EL (cell line): ENCODE measurements around the gene FAM43A.
A peak's percentile ranks its signal among the peaks of the same experiment; 100 is the strongest.

ENCODE experiments used
- DNase-seq: peaks from one replicate; pipeline ENCODE4 v3.0.0-alpha.2; 2016

Gene FAM43A

DNA sequence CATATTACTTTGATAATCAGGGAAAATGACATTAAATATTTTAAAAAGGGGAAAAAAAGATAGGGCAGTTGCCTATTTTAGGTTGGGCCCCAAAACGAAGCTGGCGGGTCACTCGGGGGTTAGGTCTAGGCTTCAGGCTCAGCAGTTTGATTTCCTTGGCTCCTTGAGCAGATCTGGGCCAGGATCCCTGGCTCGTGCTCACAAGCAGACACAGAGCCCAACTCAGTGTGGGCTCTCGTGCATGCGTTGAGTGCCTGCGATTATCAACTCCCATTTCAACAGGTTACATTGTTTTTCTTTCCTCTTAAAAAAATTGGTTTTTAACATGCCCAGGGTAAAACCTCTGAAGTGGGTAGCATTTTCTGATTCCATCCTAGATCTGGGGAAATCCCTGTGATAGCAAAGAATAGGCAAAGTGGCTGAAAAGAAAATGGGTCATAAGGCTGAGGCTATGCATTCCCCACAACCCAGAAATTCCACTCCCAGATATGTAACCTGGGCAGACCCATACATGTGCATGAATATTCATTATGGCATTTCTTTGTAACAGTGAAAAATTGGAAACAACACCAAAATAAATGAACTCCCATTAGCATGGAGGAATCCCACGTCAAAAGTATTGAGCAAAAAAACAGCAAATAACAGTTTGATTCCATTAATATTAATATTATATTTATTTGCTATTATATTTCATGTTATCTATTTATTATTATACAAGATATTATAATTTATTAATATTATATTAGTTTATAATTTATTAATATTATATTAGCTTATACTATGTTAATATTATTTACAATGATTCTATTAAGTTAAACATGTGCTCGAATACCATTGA lies 27.8 kb downstream of the FAM43A start:
- no peak for DNase-seq

DNA sequence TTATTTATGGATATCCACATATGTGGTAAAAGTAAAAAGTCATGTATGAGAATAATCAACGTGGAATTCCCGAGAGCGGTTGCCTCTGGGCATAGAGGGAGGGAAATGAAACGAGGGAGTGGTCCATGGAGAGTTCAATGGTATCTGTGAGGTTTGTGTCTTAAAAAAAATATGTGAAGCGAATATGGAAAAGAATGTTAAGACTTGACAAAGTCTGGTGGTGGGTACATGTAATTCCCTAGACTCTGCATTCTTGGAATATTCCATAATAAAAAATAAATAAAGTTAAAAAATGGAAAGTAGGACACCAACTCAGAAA lies 28.4 kb downstream of the FAM43A start:
- no peak for DNase-seq

DNA sequence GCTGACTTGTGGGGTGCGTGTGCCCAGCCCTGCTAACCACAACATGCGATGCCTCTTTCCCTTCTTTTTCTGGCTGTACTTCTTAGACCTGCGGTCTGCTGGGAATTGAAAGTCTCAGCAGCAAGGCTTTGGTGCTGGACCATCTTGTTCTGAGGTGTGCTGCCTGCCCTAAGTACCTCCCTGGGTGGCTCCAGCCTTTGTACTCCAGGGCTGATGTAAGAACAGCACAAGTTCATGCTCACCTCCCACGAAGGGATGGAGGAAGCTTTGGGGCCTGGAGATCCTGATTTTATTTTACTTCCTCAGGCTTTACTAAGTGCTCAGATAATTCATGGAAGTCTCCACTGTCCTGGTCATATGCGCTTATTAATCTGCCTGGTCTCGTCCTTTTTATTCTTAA lies 28.9 kb downstream of the FAM43A start:
- DNase-seq = no peak

DNA sequence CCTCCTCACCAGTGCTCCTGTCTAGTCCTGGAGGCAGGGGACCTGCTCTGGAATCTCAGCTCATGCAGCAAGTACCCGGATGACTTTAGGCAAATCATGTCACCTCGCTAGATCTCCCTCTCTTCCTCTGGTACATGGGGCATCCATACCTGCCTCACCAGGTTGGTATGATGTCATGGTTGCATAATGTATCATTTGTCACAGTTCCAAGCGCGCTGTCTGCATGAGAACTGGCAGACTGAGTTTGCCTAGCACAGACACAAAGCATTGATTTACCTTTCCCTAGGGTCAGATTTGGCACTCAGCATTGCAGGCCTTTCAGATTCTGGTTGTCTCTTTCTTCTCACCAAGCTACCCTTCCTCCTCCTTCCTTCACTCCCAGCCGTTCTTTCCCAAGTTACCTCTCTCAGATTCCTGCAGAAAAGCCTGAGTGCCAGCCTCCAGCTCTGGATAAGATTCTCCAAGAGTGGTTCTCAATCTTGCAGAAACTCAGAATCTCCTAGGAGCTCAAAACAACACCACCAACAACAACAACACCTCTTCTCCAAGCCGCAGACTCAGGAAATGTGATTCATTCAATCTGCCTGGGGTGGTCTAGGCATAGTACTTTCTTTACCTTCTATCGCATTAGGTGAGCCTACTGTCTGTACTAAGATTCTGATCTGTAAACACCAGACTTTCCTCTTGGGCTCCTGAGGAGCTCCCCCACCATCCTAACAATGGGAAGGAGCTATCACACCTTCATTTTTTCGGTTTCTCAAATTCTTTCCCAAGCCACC lies 29.5 kb downstream of the FAM43A start:
- DNase-seq = no peak

DNA sequence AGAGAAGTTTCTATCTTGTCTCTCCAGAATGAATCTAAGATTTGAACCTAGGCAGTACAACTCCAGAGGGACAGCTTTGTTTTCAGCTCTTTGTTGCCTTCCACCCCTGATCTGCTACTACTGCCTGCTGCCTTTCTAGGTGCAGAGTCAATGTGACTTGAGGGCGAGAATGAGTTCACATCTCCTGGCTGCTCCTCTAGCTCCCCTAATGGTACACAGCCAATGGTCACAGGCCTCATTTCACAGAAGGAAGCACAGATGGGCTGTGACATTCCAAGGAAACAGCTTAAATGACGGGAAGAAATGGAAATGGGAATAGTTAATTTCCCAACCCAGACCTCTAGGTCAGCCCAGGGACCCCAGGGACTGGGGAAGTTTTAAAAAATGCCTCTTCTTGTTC lies 32.4 kb downstream of the FAM43A start:
- no peak for DNase-seq

DNA sequence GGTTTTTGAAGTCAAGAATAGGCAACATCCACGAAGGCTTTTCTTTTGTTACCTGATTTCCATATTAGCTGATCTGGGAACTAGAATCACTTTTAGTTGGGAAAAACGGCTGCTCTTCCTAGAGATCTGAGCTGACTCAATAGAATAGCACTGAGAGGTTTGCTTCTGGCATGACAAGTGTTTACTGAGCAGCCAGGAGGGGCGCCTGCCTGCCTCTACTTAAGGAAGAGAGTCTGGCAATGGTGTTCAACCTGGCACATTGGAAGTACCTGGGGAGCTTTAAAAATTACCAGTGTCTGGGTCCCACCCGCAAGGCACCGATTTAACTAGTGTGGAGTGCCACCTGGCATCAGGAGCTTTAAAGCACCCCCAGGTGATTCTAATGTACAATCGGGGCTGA lies 34.4 kb downstream of the FAM43A start:
- no peak for DNase-seq

DNA sequence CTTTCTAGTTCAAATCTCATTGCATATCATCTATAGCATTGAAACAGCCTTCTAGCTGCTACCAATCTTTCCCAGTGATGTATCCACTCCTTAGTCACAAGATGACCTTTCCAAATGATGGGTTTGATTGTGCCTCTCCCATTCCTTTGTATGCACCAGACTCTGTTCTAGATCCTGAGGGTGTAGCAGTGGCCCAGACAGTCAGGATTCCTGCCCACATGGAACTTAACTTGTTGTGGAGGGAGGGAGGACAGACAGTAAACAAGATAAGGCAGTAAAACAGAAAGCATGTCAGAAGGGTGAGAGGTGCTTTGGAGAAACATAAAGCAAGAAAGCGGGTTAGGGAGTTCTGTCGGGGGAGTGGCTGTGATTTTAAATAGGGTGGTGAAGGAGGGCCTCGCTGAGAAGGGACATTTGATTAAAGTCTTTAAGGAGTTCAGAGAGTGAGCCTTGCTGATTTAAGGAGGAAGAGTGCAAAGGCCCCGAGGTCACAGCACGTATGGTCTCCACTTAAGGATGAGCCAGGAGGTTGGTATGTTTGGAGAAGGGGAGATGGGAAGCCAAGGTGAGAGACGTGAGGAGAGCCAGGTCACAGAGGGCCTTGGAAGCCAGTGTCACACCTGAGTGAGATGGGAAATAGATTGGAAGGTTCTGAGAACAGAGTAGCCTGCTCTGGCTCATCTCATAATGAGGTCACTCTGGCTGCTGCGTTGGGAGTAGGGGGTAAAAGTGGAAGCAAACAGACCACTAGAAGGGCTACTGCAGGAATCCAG lies 38.3 kb downstream of the FAM43A start:
- no peak for DNase-seq

DNA sequence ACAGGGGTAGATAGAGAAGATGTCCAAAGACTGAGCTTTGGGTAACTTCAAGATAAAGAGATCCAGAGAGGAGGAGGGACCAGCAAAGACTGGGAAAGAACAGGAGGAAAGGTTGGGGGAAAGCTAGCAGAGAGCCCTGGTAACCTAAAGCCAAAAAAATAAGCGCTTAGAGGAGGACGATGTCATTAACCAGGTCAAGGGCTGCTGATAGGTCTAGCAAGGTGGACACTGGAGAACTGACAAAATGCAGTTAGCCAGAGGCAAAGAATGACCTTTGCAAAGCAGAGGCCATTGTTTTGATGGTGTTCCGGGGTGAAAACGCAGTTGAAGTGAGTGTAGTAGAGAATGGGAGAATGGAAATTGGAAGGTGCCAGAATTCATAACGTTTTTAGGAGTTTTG lies 39.7 kb downstream of the FAM43A start:
- no peak for DNase-seq

DNA sequence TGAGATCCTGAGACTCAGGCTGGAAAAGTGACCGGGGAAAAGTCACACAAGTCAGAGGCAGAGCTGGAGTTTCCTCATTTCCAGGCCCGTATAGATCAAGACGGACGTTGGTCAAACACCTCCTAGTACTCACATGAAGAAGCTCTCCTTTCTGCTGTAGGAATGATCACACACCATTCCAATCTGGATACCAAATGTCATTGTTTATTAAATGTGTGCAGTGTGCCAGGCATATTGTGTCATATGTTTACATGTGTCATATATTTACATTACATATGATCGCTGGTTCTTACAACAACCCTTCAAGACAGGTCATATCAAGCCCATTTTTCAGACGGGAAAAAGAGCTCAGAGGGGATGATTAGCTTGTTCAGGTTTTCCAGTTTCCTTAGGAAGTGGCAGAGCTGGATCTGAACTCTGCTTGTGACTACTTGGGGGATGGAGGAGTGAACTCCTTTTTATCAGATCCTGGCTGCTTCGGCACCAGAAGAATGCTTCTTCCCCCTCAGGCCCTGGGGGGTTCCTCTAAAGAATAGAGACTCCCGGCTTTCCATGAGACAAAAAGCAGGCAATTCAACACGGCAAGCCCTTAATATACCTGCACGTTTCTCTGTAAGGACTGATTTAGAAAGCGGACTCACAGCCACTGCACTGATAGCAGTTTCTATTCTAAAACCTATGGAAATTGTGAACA lies 41.9 kb downstream of the FAM43A start:
- DNase-seq = no peak

DNA sequence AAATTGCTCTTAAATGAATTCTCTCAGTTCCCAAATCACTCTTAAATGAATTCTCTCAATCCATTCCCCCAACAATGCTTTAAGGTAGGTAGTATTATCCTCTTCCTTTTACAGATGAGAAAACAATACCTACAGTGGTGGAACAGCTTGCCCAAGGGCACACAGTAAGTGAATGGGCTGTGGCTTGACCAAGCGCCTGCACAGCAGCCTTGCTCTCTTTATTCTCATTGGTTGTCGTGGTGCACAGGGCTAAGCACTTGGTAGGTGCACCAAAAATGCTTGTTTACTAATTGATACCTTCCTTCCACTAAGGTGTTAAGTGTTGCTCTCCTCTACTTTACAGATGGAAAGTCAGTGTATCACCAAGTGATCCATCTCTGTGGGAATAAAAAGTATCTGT lies 43.3 kb downstream of the FAM43A start:
- no peak for DNase-seq

DNA sequence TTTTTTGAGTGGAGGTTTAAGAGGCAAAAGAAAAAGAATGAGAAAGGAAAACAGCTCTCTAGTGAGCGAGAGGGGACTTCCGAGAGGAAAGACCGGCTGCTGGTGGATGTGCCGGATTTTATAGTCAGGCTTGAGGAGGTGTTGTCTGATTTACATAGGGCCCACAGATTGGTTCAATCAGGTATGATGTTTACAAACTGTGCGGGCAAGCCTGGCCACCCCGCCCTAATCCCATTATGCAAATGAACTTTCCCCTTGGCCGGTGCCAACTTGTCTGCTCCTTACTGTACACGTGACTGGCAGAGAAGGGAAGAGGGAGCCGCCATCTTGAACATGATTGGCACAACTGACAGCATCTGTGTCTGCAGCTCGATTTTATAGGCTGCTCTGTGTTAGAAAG lies 44.7 kb downstream of the FAM43A start:
- peak; percentile 21 for DNase-seq

DNA sequence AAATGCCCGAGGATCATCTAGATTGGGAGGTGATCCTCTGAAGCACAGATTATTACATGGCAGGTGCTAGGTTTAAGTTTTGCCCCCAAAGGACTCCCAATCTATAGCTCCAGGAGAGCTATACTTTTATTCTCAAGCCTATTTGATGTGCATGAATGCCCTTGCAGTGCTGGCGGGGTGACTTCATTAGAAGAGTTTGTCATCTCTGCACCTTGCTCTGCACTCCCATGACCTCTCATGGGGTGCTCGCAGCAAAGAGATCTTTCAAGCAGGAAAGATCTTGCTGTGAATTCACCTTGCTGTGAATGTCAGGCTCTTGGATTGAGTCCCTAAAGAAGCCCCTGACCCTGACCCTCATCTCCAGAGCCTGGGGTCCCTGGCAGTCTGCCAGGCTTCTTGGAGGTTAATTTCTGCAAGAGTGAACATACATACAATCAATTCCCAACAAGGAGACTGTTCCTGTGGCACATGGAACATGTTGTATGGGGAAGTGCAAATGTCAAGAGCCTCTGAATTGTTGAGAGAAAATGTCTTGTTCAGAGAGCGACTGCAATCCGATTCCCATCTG lies 45.9 kb downstream of the FAM43A start:
- no peak for DNase-seq

DNA sequence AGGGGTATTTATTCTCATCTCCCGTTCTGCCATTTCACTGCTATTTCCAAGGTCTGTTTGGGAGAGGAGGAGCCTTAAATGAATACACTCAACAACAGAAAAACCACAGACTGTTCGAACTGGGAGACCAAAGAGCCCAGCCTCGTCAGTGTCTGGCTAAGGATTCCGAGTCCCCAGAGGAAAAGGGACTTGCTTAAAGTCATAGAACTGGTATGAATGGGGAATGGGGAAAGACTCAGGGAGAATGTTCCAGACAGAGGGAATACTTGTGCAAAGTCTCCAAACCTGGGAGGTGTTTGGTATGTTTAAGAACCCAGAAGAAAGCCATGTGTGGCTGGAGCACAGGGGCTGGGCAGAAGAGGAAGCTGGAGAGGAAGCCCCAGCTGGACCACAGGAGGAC lies 46.9 kb downstream of the FAM43A start:
- no peak for DNase-seq

DNA sequence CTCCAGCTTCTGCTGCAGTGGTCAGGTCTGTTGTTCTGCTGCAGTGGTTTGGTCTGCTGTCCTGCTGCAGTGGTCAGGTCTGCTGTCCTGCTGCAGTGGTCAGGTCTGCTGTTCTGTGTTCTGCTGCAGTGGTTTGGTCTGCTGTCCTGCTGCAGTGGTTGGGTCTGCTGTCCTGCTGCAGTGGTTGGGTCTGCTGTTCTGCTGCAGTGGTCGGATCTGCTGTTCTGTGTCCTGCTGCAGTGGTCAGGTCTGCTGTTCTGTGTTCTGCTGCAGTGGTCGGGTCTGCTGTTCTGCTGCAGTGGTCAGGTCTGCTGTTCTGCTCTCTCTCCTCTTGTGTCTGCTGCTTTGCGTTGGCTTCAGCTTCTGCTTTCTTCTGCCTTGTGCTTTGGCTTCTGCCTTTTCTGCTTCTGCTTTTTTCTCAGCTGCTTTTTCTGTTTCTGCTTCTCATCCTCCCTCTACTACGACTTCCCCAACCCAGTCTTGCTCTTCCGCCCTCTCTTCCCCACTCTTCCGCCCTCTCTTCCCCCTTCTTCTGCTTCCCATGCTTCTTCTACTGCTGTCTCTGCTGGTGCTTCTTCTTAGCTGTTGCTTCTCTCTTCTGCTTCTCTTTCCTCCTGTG lies 50.7 kb downstream of the FAM43A start:
- no peak for DNase-seq

DNA sequence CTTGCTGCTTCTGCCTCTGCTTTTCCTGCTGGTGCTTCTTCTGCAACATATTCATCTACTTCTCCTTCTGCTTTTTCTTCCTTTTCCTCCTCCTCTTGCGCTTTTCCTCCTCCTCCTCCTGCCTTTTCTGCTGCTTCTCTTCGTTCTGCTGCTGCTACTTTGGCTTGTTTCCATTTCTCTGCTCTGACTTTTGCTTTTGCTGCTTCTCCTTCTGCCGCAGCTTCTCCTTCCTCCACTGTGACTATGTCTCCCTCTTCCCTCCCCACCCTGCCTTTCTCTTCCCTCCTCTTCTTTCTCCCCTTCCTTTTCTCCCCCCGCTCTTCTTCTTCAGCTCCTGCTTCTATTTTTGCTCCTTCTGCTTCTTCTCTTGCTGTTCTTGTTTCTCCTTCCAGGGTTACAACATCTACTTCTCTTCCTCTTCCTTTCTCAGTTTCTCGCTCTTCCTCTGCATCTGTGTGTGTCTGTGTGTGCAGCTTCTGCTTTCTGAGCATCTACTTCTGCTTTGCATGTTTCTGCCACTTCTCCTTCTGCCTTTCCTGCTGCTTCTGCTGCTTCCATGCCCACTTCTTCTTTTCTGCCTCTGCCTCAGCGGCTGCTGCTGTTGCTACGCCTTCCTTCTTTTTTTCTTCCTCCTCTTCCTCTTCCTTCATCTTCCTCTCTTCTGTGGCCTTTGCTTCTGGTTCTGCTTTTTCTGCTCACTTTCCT lies 51.4 kb downstream of the FAM43A start:
- no peak for DNase-seq
